Fibroblast of lung (primary cell): Measurements from ENCODE around the gene ZNF408. TPM values are rescaled to one million over a fixed set of nuclear protein-coding genes. Genes with fewer than 3 reads are reported as not detected.
"Not testable (repeated sequence)": the region's sequence is repeated elsewhere in the genome, so short reads cannot be mapped to it uniquely, and the experiment has no call there.

Experiments
- DNase-seq, 2 donors: peaks; one replicate each; pipeline versions ENCODE4 v3.0.0 to v3.0.0-alpha.2; 2010; ENCODE audit warnings: low read depth in 2 of 2
- H2AFZ ChIP-seq: 2 replicates; pipeline ENCODE4 v1.5.1; 2012; ENCODE audit warnings: low read length, control low read depth, inconsistent platforms
- H3K27ac ChIP-seq: 2 replicates; pipeline ENCODE4 v1.5.1; 2011; ENCODE audit warnings: low read length, control low read depth; ENCODE audit not compliant: insufficient read depth
- H3K27me3 ChIP-seq: 2 replicates; pipeline ENCODE4 v1.5.1; 2011; ENCODE audit warnings: mild to moderate bottlenecking, low read length; ENCODE audit not compliant: control insufficient read depth, insufficient read depth
- H3K36me3 ChIP-seq: 2 replicates; pipeline ENCODE4 v1.5.1; 2011; ENCODE audit warnings: low read length; ENCODE audit not compliant: control insufficient read depth, insufficient read depth
- H3K4me1 ChIP-seq: 2 replicates; pipeline ENCODE4 v1.5.1; 2011; ENCODE audit warnings: low read length; ENCODE audit not compliant: control insufficient read depth, insufficient read depth; ENCODE audit errors: extremely low read depth
- H3K4me2 ChIP-seq: 2 replicates; pipeline ENCODE4 v1.5.1; 2011; ENCODE audit warnings: low read length, control low read depth; ENCODE audit not compliant: insufficient read depth; ENCODE audit errors: extremely low read depth
- H3K4me3 ChIP-seq, 4 experiments: fragments of 200-600 bp in 1 of 4; sonication (generic) in 1 of 4; replicated peaks in 1 of 4; 2 replicates each; pipeline ENCODE4 v1.5.1; 2011 to 2016; ENCODE audit warnings: low read length in 4 of 4, low read depth in 3 of 4, mild to moderate bottlenecking in 3 of 4, control low read depth in 2 of 4, inconsistent platforms in 1 of 4, mixed read lengths in 1 of 4; ENCODE audit not compliant: insufficient read depth in 1 of 4; ENCODE audit errors: control extremely low read depth in 1 of 4
- H3K79me2 ChIP-seq: 2 replicates; pipeline ENCODE4 v1.5.1; 2012; ENCODE audit warnings: mild to moderate bottlenecking, low read length, inconsistent platforms; ENCODE audit not compliant: control insufficient read depth, insufficient read depth
- H3K9ac ChIP-seq: 2 replicates; pipeline ENCODE4 v1.5.1; 2011; ENCODE audit warnings: mild to moderate bottlenecking, low read length, control low read depth; ENCODE audit not compliant: insufficient read depth
- H3K9me3 ChIP-seq: 2 replicates; pipeline ENCODE4 v1.5.1; 2012; ENCODE audit warnings: low read depth, low read length; ENCODE audit not compliant: control insufficient read depth, insufficient read depth
- H4K20me1 ChIP-seq: 2 replicates; pipeline ENCODE4 v1.5.1; 2011; ENCODE audit warnings: low read length; ENCODE audit not compliant: control insufficient read depth, insufficient read depth; ENCODE audit errors: extremely low read depth
- CTCF ChIP-seq, 2 donors: IDR thresholded peaks in 1 of 2; conservative IDR thresholded peaks in 1 of 2; 1 replicate in 1 of 2; 2 replicates in 1 of 2; pipeline ENCODE4 v1.5.1; 2011 to 2012; ENCODE audit warnings: low read length in 2 of 2, control low read depth in 1 of 2, inconsistent platforms in 1 of 2, low read depth in 1 of 2, mild to moderate bottlenecking in 1 of 2
- EZH2 ChIP-seq: IDR thresholded peaks from 2 replicates; pipeline ENCODE4 v1.5.1; 2012; ENCODE audit warnings: low read length, control low read depth, mild to moderate bottlenecking; ENCODE audit errors: missing control alignments
- polyA plus RNA-seq, 2 donors: library from polyadenylated mRNA; depleted of rRNA in 1 of 2; stranded (reverse) in 1 of 2; unstranded in 1 of 2; fragments of >200 nt; gene quantifications; 2 replicates each; pipeline ENCODE4 v1.2.1, GENCODE V29; 2011 to 2012; ENCODE audit warnings: missing spikeins in 1 of 2
- total RNA-seq: library from RNA; depleted of rRNA; stranded (reverse); fragments of >200 nt; gene quantifications from 2 replicates; pipeline ENCODE4 v1.2.1, GENCODE V29; 2014

The ZNF408 gene
- total and polyA plus RNA-seq, 2 donors (not counting 1 experiment from before 2014, with no cell fraction given): 4.2 to 7.9 TPM

GRCh38 chr11:46701078-46701654 lies 335 bp downstream of the ZNF408 start:
- TF ChIP-seq CTCF (conservative IDR thresholded peaks at IDR 0.05 in 1 of 2, IDR thresholded peaks at IDR 0.05 in 1 of 2; ENCODE audit: low read depth in 1 of 2, low read length in 2 of 2) (no peak), EZH2 (no peak)
- peak overlapping the region; percentile 88 to 100 (median 93) for H3K4me3 ChIP-seq
- H3K9me3 ChIP-seq: no peaks in the 10 kb centered on the region
- peak overlapping the region; percentile 90 for H3K4me2 ChIP-seq
- no peaks in the 10 kb centered on the region for H4K20me1 ChIP-seq
- peak overlapping the region; percentile 71 for H3K9ac ChIP-seq
- peaks cover 49% of the 10 kb centered on the region for H3K79me2 ChIP-seq
- peaks cover 7% of the 10 kb centered on the region for H3K4me1 ChIP-seq
- no peak for DNase-seq
- peak overlapping the region; percentile 75 for H2AFZ ChIP-seq
- peaks cover 23% of the 10 kb centered on the region for H3K36me3 ChIP-seq
- peak overlapping the region; percentile 89 for H3K27ac ChIP-seq
- H3K27me3 ChIP-seq: no peaks in the 10 kb centered on the region

DNA sequence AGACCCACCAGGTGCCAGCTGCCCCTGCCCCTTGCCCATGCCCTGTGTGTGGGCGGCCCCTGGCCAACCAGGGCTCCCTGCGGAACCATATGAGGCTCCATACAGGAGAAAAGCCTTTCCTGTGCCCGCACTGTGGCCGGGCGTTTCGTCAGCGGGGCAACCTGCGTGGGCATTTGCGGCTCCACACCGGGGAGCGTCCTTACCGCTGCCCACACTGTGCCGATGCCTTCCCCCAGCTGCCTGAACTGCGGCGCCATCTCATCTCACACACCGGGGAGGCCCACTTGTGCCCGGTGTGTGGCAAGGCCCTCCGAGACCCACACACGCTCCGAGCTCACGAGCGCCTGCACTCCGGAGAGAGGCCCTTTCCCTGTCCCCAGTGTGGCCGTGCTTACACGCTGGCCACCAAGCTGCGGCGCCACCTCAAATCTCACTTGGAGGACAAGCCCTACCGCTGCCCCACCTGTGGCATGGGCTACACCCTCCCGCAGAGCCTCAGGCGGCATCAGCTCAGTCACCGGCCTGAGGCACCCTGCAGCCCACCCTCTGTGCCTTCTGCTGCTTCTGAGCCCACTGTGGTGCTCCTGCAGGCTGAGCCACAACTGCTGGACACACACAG lies 4.3 kb downstream of the ZNF408 start:
- Histone ChIP-seq H3K9me3 (no peaks in the 10 kb centered on the region), H3K4me1 (no peaks in the 10 kb centered on the region), H3K36me3 (peaks cover 22% of the 10 kb centered on the region), H3K4me3 (no peak overlapping the region), H3K9ac (no peak overlapping the region), H3K27me3 (no peaks in the 10 kb centered on the region), H3K79me2 (peaks cover 21% of the 10 kb centered on the region), H2AFZ (no peak overlapping the region), H4K20me1 (no peaks in the 10 kb centered on the region), H3K4me2 (no peak overlapping the region), H3K27ac (no peak overlapping the region)
- TF ChIP-seq EZH2: no peak
- no peak for TF ChIP-seq CTCF (conservative IDR thresholded peaks at IDR 0.05 in 1 of 2, IDR thresholded peaks at IDR 0.05 in 1 of 2; ENCODE audit: low read depth in 1 of 2, low read length in 2 of 2)
- DNase-seq: no peak

GRCh38 chr11:46706886-46707285 lies 6.1 kb downstream of the ZNF408 start:
- TF ChIP-seq EZH2 (no peak), CTCF (conservative IDR thresholded peaks at IDR 0.05 in 1 of 2, IDR thresholded peaks at IDR 0.05 in 1 of 2; ENCODE audit: low read depth in 1 of 2, low read length in 2 of 2) (no peak)

DNA sequence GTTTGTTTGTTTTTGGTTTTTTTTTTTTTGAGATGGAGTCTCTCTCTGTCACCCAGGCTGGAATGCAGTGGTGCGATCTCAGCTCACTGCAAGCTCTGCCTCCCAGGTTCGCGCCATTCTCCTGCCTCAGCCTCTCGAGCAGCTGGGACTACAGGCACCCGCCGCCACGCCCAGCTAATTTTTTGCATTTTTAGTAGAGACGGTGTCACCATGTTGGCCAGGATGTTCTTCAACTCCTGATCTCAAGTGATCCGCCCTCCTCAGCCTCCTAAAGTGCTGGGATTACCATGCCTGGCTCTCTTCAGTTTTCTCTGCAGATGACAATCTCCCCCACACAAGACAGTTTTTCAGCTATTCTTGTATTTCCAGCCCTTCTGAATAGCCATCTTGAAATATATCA lies 8.5 kb downstream of the ZNF408 start:
- not testable (repeated sequence) for H3K79me2 ChIP-seq, H4K20me1 ChIP-seq, H3K9ac ChIP-seq, H3K4me3 ChIP-seq, H3K27ac ChIP-seq, DNase-seq, H3K9me3 ChIP-seq, H3K4me2 ChIP-seq, H3K27me3 ChIP-seq, H2AFZ ChIP-seq
- Histone ChIP-seq H3K36me3 (peaks cover 13% of the 10 kb centered on the region), H3K4me1 (peaks cover 16% of the 10 kb centered on the region)

More at GRCh38 chr11:46706886-46707285, 6.1 kb downstream of the ZNF408 start:
- no peak overlapping the region for H3K9ac ChIP-seq
- peaks cover 22% of the 10 kb centered on the region for H3K36me3 ChIP-seq
- no peak overlapping the region for H2AFZ ChIP-seq
- H3K79me2 ChIP-seq: peaks cover 10% of the 10 kb centered on the region
- peaks cover 11% of the 10 kb centered on the region for H3K4me1 ChIP-seq
- no peaks in the 10 kb centered on the region for H3K9me3 ChIP-seq
- H3K27ac ChIP-seq: no peak overlapping the region
- no peak overlapping the region for H3K4me2 ChIP-seq
- no peak overlapping the region for H3K4me3 ChIP-seq
- no peaks in the 10 kb centered on the region for H4K20me1 ChIP-seq
- DNase-seq: no peak
- H3K27me3 ChIP-seq: no peaks in the 10 kb centered on the region
